Hippocampal formation (tissue), 2 donors: ENCODE results near the gene FAM228B.
"Not testable (repeated sequence)": the region's sequence is repeated elsewhere in the genome, so short reads cannot be mapped to it uniquely, and the experiment has no call there.

Source experiments
- DNase-seq, 2 donors: peaks; one replicate each; lab custom pipeline; 2025; lab: John Stamatoyannopoulos, UW

FAM228B gene

GRCh38 chr2:24159708-24160107, 36.4 kb downstream of the FAM228B start:
- no peak for DNase-seq

GRCh38 chr2:24160761-24161160, 37.5 kb downstream of the FAM228B start:
- no peak for DNase-seq

- no peak for DNase-seq
Observed at GRCh38 chr2:24162494-24162893, 39.2 kb downstream of the FAM228B start.

- DNase-seq, result no peak
Observed at GRCh38 chr2:24163186-24163585, 39.9 kb downstream of the FAM228B start.

GRCh38 chr2:24163601-24164000, 40.3 kb downstream of the FAM228B start:
- no peak for DNase-seq

GRCh38 chr2:24164416-24164973, 41.2 kb downstream of the FAM228B start:
- DNase-seq, result no peak

GRCh38 chr2:24169023-24169422, 45.8 kb downstream of the FAM228B start:
- no peak for DNase-seq

- no peak for DNase-seq
Observed at GRCh38 chr2:24174851-24175277, 51.6 kb downstream of the FAM228B start, which contains the start of gene FAM228A. Gene FAM228A (plus strand): TSS chr2:24175053. CDS start chr2:24175481, 428 bp downstream.

- no peak for DNase-seq
Observed at GRCh38 chr2:24175631-24176187, 52.4 kb downstream of the FAM228B start.

- DNase-seq, result no peak
Observed at GRCh38 chr2:24176326-24176725, 53.1 kb downstream of the FAM228B start.

- no peak for DNase-seq
Observed at GRCh38 chr2:24179683-24180082, 56.4 kb downstream of the FAM228B start.

GRCh38 chr2:24181849-24182248, 58.6 kb downstream of the FAM228B start:
- no peak for DNase-seq

- no peak for DNase-seq
Observed at GRCh38 chr2:24182507-24182906, 59.2 kb downstream of the FAM228B start.

- DNase-seq, result no peak
Observed at GRCh38 chr2:24183366-24184069, 60.2 kb downstream of the FAM228B start.

GRCh38 chr2:24189551-24189950, 66.3 kb downstream of the FAM228B start:
- DNase-seq, result no peak

- DNase-seq, result no peak
Observed at GRCh38 chr2:24190503-24190902, 67.2 kb downstream of the FAM228B start.

GRCh38 chr2:24191156-24191555, 67.9 kb downstream of the FAM228B start:
- DNase-seq, result no peak

GRCh38 chr2:24191848-24192247, 68.6 kb downstream of the FAM228B start:
- DNase-seq, result no peak

- DNase-seq, result not testable (repeated sequence)
Observed at GRCh38 chr2:24197213-24197612, 73.9 kb downstream of the FAM228B start.

GRCh38 chr2:24199968-24200590, 76.8 kb downstream of the FAM228B start:
- DNase-seq, result no peak

GRCh38 chr2:24200799-24201198, 77.5 kb downstream of the FAM228B start:
- DNase-seq, result no peak

GRCh38 chr2:24203029-24203786, 79.9 kb downstream of the FAM228B start:
- no peak for DNase-seq
